HEK293 (cell line): ENCODE data around the gene SF3B2.

Experiments
- CTCF ChIA-PET: fragments of 350-600 bp; formaldehyde crosslinking; extraction: SDS; loops from one replicate; lab custom pipeline; 2021; ENCODE audit warnings: antibody characterized with exemption; lab: Yijun Ruan, JAX
- POLR2A ChIA-PET: fragments of 300-600 bp; formaldehyde crosslinking; extraction: SDS; loops from one replicate; lab custom pipeline; 2020; ENCODE audit warnings: antibody characterized with exemption, inconsistent platforms; lab: Yijun Ruan, JAX
- H3K27ac ChIP-seq: fragments of 200-500 bp; sonication (Bioruptor generic); 2 replicates; pipeline ENCODE4 v1.5.1; 2014; ENCODE audit warnings: low read depth, low read length, control low read depth, inconsistent platforms; ENCODE audit errors: extremely low read depth
- H3K36me3 ChIP-seq, 2 experiments: fragments of 200-500 bp in 1 of 2; sonication (Bioruptor generic) in 1 of 2; 1 replicate in 1 of 2; 2 replicates in 1 of 2; pipeline ENCODE4 v1.5.1; 2014 to 2017; ENCODE audit warnings: inconsistent platforms in 2 of 2, low read length in 2 of 2; ENCODE audit not compliant: control insufficient read depth in 2 of 2, insufficient read depth in 1 of 2
- H3K4me1 ChIP-seq: fragments of 200-500 bp; sonication (Bioruptor generic); 2 replicates; pipeline ENCODE4 v1.5.1; 2014; ENCODE audit warnings: mild to moderate bottlenecking, low read length, inconsistent platforms; ENCODE audit not compliant: control insufficient read depth, insufficient read depth
- H3K4me3 ChIP-seq: 2 replicates; pipeline ENCODE4 v1.5.1; 2011; ENCODE audit warnings: low read depth, mild to moderate bottlenecking, control low read depth, low read length, moderate library complexity
- H3K9me3 ChIP-seq: fragments of 200-500 bp; sonication (Bioruptor generic); 2 replicates; pipeline ENCODE4 v1.5.1; 2014; ENCODE audit warnings: low read depth, low read length, inconsistent platforms; ENCODE audit not compliant: control insufficient read depth, insufficient read depth
- KLF16 ChIP-seq: fragments of 450-650 bp; formaldehyde crosslinking; IDR thresholded peaks from 2 replicates; pipeline ENCODE4 v1.5.1; 2017; ENCODE audit warnings: missing biosample characterization, missing genetic modification characterization
- MZF1 ChIP-seq: fragments of 450-650 bp; formaldehyde crosslinking; IDR thresholded peaks from 2 replicates; pipeline ENCODE4 v1.5.1; 2017; ENCODE audit warnings: missing biosample characterization, missing genetic modification characterization, borderline replicate concordance
- OSR2 ChIP-seq: fragments of 450-650 bp; formaldehyde crosslinking; IDR thresholded peaks from 2 replicates; pipeline ENCODE4 v1.5.1; 2016; ENCODE audit warnings: missing biosample characterization, missing genetic modification characterization
- OVOL3 ChIP-seq: fragments of 450-650 bp; formaldehyde crosslinking; IDR thresholded peaks from 2 replicates; pipeline ENCODE4 v1.5.1; 2016; ENCODE audit warnings: missing biosample characterization, missing genetic modification characterization
- PRDM1 ChIP-seq: fragments of 450-650 bp; formaldehyde crosslinking; IDR thresholded peaks from 2 replicates; pipeline ENCODE4; 2016; ENCODE audit warnings: missing biosample characterization, missing genetic modification characterization
- REPIN1 ChIP-seq: fragments of 450-650 bp; formaldehyde crosslinking; IDR thresholded peaks from 2 replicates; pipeline ENCODE4 v1.5.1; 2017; ENCODE audit warnings: missing biosample characterization, missing genetic modification characterization, low read depth
- ZFHX2 ChIP-seq: fragments of 450-650 bp; formaldehyde crosslinking; conservative IDR thresholded peaks from 2 replicates; pipeline ENCODE4 v1.5.1; 2016; ENCODE audit warnings: missing biosample characterization, missing genetic modification characterization
- ZNF10 ChIP-seq: fragments of 450-650 bp; formaldehyde crosslinking; IDR thresholded peaks from 2 replicates; pipeline ENCODE4 v1.5.1; 2017; ENCODE audit warnings: missing biosample characterization, missing genetic modification characterization
- ZNF112 ChIP-seq: fragments of 450-650 bp; formaldehyde crosslinking; IDR thresholded peaks from 2 replicates; pipeline ENCODE4 v1.5.0; 2017; ENCODE audit warnings: missing biosample characterization, missing genetic modification characterization
- ZNF114 ChIP-seq: fragments of 450-650 bp; formaldehyde crosslinking; IDR thresholded peaks from 2 replicates; pipeline ENCODE4 v1.5.0; 2017; ENCODE audit warnings: missing biosample characterization, missing genetic modification characterization
- ZNF138 ChIP-seq: fragments of 450-650 bp; formaldehyde crosslinking; IDR thresholded peaks from 2 replicates; pipeline ENCODE4 v1.5.1; 2016; ENCODE audit warnings: missing biosample characterization, missing genetic modification characterization, borderline replicate concordance
- ZNF169 ChIP-seq: fragments of 450-650 bp; formaldehyde crosslinking; IDR thresholded peaks from 2 replicates; pipeline ENCODE4 v1.5.1; 2016; ENCODE audit warnings: missing biosample characterization, missing genetic modification characterization
- ZNF174 ChIP-seq: fragments of 450-650 bp; formaldehyde crosslinking; IDR thresholded peaks from 2 replicates; pipeline ENCODE4 v1.5.0; 2017; ENCODE audit warnings: missing biosample characterization, mild to moderate bottlenecking, missing genetic modification characterization
- ZNF202 ChIP-seq: fragments of 450-650 bp; formaldehyde crosslinking; IDR thresholded peaks from 2 replicates; pipeline ENCODE4 v1.5.1; 2016; ENCODE audit warnings: missing biosample characterization, missing genetic modification characterization, borderline replicate concordance
- ZNF214 ChIP-seq: fragments of 450-650 bp; formaldehyde crosslinking; IDR thresholded peaks from 2 replicates; pipeline ENCODE4 v1.5.1; 2017; ENCODE audit warnings: missing biosample characterization, mild to moderate bottlenecking, missing genetic modification characterization, borderline replicate concordance
- ZNF23 ChIP-seq: fragments of 450-650 bp; formaldehyde crosslinking; IDR thresholded peaks from 2 replicates; pipeline ENCODE4 v1.5.1; 2016; ENCODE audit warnings: missing biosample characterization, missing genetic modification characterization, borderline replicate concordance
- ZNF239 ChIP-seq: fragments of 450-650 bp; formaldehyde crosslinking; IDR thresholded peaks from 2 replicates; pipeline ENCODE4 v1.5.1; 2016; ENCODE audit warnings: missing biosample characterization, missing genetic modification characterization
- ZNF354C ChIP-seq: fragments of 450-650 bp; formaldehyde crosslinking; IDR thresholded peaks from 2 replicates; pipeline ENCODE4 v1.5.1; 2016; ENCODE audit warnings: missing biosample characterization, missing genetic modification characterization, low read depth, borderline replicate concordance
- ZNF404 ChIP-seq: fragments of 450-650 bp; formaldehyde crosslinking; IDR thresholded peaks from 2 replicates; pipeline ENCODE4 v1.5.1; 2017; ENCODE audit warnings: missing biosample characterization, missing genetic modification characterization
- ZNF510 ChIP-seq: fragments of 450-650 bp; formaldehyde crosslinking; IDR thresholded peaks from 2 replicates; pipeline ENCODE4 v1.5.1; 2018; ENCODE audit warnings: mild to moderate bottlenecking, missing genetic modification characterization, missing biosample characterization; ENCODE audit not compliant: insufficient replicate concordance
- ZNF549 ChIP-seq: fragments of 450-650 bp; IDR thresholded peaks from 2 replicates; pipeline ENCODE4 v1.5.1; 2018; ENCODE audit warnings: missing biosample characterization, missing genetic modification characterization, mild to moderate bottlenecking, inconsistent platforms, moderate library complexity
- ZNF624 ChIP-seq: fragments of 450-650 bp; formaldehyde crosslinking; IDR thresholded peaks from 2 replicates; pipeline ENCODE4 v1.5.1; 2017; ENCODE audit warnings: missing biosample characterization, missing genetic modification characterization
- ZNF626 ChIP-seq: fragments of 450-650 bp; sonication (Bioruptor Pico); formaldehyde crosslinking; IDR thresholded peaks from 2 replicates; pipeline ENCODE4 v1.5.1; 2018; ENCODE audit warnings: missing biosample characterization, missing genetic modification characterization, inconsistent platforms
- ZNF701 ChIP-seq: fragments of 450-650 bp; formaldehyde crosslinking; IDR thresholded peaks from 2 replicates; pipeline ENCODE4 v1.5.1; 2016; ENCODE audit warnings: missing biosample characterization, missing genetic modification characterization
- ZNF707 ChIP-seq: fragments of 450-650 bp; formaldehyde crosslinking; IDR thresholded peaks from 2 replicates; pipeline ENCODE4 v1.5.1; 2016; ENCODE audit warnings: missing biosample characterization, missing genetic modification characterization
- ZNF76 ChIP-seq: fragments of 450-650 bp; formaldehyde crosslinking; IDR thresholded peaks from 2 replicates; pipeline ENCODE4; 2016; ENCODE audit warnings: low read depth, missing biosample characterization, missing genetic modification characterization, borderline replicate concordance
- ZNF776 ChIP-seq: fragments of 450-650 bp; formaldehyde crosslinking; IDR thresholded peaks from 2 replicates; pipeline ENCODE4 v1.5.0; 2017; ENCODE audit warnings: missing biosample characterization, missing genetic modification characterization, borderline replicate concordance
- ZNF792 ChIP-seq: fragments of 450-650 bp; formaldehyde crosslinking; IDR thresholded peaks from 2 replicates; pipeline ENCODE4 v1.5.1; 2016; ENCODE audit warnings: missing biosample characterization, missing genetic modification characterization
- ZNF843 ChIP-seq: fragments of 450-650 bp; formaldehyde crosslinking; IDR thresholded peaks from 2 replicates; pipeline ENCODE4 v1.5.1; 2016; ENCODE audit warnings: missing biosample characterization, missing genetic modification characterization
- ZSCAN16 ChIP-seq: fragments of 450-650 bp; formaldehyde crosslinking; IDR thresholded peaks from 2 replicates; pipeline ENCODE4 v1.5.1; 2016; ENCODE audit warnings: missing biosample characterization, missing genetic modification characterization
- TF ChIP-seq, protein P1 (sequence below): fragments of 450-650 bp; formaldehyde crosslinking; IDR thresholded peaks from 2 replicates; pipeline ENCODE4 v1.5.1; 2016; ENCODE audit warnings: missing biosample characterization, missing genetic modification characterization
- TF ChIP-seq, protein P2 (sequence below): fragments of 450-650 bp; formaldehyde crosslinking; IDR thresholded peaks from 2 replicates; pipeline ENCODE4 v1.5.1; 2016; ENCODE audit warnings: missing biosample characterization, missing genetic modification characterization
- TF ChIP-seq, protein P3 (sequence below): fragments of 450-650 bp; formaldehyde crosslinking; IDR thresholded peaks from 2 replicates; pipeline ENCODE4 v1.5.1; 2016; ENCODE audit warnings: missing biosample characterization, missing genetic modification characterization
- TF ChIP-seq, protein P4 (sequence below): fragments of 450-650 bp; formaldehyde crosslinking; IDR thresholded peaks from 2 replicates; pipeline ENCODE4 v1.5.1; 2016; ENCODE audit warnings: missing biosample characterization, missing genetic modification characterization
- TF ChIP-seq, protein P5 (sequence below): fragments of 450-650 bp; formaldehyde crosslinking; IDR thresholded peaks from 2 replicates; pipeline ENCODE4 v1.5.1; 2016; ENCODE audit warnings: missing biosample characterization, missing genetic modification characterization

Gene SF3B2

DNA sequence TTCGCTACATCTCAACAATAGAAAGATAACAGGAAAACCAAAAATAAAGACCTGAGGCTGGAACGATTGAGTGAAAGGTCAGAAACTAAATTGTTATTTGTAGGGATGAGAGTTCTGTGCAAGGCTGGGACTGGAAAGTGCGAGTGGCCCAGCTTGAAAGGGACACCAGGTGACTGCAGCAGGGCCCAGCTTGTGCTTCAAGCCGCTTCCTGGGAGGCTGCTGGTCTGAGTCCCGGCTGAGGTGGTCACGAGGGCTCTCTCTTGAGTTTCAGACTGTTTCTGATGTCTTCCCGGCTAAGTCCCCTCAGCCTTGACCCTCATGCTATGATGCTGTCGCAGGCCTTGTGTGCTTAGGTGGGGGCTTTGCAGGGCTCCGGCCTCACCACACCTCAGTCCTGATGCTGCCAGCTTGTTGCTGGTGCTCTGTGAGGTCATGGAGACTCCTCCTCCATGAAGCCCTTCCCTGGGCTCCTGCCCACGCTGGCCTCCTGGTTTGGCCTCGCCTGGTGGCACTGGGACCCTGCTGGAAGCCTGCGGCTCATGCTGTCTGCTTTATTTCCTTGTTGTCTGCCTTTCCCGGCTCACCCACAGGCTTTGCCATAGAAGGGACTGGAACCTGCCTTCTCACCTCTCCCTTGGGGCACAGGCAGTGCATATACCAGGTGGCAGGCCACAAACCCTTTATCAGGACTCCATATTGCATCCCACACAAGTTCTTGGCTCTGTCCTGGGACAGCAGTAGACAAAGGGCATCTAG is 45.9 kb upstream of the SF3B2 start:
- CTCF ChIA-PET, result interaction anchor here (2.2 kb wide), 1 partner anchor 16 kb away, joined by 11 read pairs; no protein-coding TSS in a partner anchor

DNA sequence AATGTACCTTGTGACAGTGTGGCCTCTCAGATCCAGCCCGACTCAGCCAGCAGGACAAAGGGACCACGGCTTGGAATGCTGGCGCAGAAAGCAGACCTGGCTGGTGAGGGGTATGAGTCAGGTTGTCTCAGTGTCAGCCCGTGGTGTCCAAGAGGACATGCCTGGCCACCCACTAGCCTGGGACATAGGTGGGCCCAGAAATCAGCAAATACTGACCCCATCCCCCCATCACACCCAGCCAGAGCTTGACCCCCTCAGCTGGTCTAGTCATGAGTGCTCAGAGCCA is 45.3 kb upstream of the SF3B2 start:
- Histone ChIP-seq H3K4me1 (no peaks in the 10 kb centered on the region), H3K4me3 (no peak overlapping the region), H3K27ac (no peak overlapping the region), H3K36me3 (peaks cover 0 to 31% of the 10 kb centered on the region in 2 experiments; a peak in 1 of 3 replicates), H3K9me3 (no peaks in the 10 kb centered on the region)
- POLR2A ChIA-PET, result no interaction called here
- CTCF ChIA-PET, result interaction anchor here (0.6 to 2.2 kb wide), 3 partner anchors 16 to 174 kb away, joined by 3 to 11 read pairs (median 3); no protein-coding TSS in a partner anchor
- TF ChIP-seq ZNF843 (no peak), ZNF114 (no peak), REPIN1 (no peak), ZNF138 (tag by site-specific recombination) (no peak), ZNF792 (tag by site-specific recombination) (no peak), ZNF776 (no peak), ZNF626 (tag by site-specific recombination) (no peak), ZNF169 (tag by site-specific recombination) (no peak), PRDM1 (tag by site-specific recombination) (no peak), ZNF510 (tag by site-specific recombination) (no peak), ZNF112 (tag by site-specific recombination) (no peak), ZNF404 (tag by site-specific recombination) (no peak), ZNF174 (tag by site-specific recombination) (no peak), ZSCAN16 (no peak)
- TF ChIP-seq, protein P1, sequence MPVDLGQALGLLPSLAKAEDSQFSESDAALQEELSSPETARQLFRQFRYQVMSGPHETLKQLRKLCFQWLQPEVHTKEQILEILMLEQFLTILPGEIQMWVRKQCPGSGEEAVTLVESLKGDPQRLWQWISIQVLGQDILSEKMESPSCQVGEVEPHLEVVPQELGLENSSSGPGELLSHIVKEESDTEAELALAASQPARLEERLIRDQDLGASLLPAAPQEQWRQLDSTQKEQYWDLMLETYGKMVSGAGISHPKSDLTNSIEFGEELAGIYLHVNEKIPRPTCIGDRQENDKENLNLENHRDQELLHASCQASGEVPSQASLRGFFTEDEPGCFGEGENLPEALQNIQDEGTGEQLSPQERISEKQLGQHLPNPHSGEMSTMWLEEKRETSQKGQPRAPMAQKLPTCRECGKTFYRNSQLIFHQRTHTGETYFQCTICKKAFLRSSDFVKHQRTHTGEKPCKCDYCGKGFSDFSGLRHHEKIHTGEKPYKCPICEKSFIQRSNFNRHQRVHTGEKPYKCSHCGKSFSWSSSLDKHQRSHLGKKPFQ (tag by site-specific recombination), result no peak
- TF ChIP-seq, protein P2, sequence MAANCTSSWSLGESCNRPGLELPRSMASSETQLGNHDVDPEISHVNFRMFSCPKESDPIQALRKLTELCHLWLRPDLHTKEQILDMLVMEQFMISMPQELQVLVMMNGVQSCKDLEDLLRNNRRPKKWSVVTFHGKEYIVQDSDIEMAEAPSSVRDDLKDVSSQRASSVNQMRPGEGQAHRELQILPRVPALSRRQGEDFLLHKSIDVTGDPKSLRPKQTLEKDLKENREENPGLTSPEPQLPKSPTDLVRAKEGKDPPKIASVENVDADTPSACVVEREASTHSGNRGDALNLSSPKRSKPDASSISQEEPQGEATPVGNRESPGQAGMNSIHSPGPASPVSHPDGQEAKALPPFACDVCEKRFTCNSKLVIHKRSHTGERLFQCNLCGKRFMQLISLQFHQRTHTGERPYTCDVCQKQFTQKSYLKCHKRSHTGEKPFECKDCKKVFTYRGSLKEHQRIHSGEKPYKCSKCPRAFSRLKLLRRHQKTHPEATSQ (tag by site-specific recombination), result no peak
- TF ChIP-seq, protein P3, sequence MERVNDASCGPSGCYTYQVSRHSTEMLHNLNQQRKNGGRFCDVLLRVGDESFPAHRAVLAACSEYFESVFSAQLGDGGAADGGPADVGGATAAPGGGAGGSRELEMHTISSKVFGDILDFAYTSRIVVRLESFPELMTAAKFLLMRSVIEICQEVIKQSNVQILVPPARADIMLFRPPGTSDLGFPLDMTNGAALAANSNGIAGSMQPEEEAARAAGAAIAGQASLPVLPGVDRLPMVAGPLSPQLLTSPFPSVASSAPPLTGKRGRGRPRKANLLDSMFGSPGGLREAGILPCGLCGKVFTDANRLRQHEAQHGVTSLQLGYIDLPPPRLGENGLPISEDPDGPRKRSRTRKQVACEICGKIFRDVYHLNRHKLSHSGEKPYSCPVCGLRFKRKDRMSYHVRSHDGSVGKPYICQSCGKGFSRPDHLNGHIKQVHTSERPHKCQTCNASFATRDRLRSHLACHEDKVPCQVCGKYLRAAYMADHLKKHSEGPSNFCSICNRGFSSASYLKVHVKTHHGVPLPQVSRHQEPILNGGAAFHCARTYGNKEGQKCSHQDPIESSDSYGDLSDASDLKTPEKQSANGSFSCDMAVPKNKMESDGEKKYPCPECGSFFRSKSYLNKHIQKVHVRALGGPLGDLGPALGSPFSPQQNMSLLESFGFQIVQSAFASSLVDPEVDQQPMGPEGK, result no peak

More for the DNA sequence above, 45.9 kb upstream of the SF3B2 start:
- TF ChIP-seq ZNF701 (tag by site-specific recombination), result no peak
- no peak for TF ChIP-seq OVOL3 (tag by site-specific recombination)
- TF ChIP-seq, protein P4, sequence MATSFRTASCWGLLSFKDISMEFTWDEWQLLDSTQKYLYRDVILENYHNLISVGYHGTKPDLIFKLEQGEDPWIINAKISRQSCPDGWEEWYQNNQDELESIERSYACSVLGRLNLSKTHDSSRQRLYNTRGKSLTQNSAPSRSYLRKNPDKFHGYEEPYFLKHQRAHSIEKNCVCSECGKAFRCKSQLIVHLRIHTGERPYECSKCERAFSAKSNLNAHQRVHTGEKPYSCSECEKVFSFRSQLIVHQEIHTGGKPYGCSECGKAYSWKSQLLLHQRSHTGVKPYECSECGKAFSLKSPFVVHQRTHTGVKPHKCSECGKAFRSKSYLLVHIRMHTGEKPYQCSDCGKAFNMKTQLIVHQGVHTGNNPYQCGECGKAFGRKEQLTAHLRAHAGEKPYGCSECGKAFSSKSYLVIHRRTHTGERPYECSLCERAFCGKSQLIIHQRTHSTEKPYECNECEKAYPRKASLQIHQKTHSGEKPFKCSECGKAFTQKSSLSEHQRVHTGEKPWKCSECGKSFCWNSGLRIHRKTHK, result no peak
- TF ChIP-seq ZNF10 (tag by site-specific recombination), result no peak
- TF ChIP-seq ZNF23 (tag by site-specific recombination), result no peak
- no peak for TF ChIP-seq ZNF354C (tag by site-specific recombination)
- no peak for TF ChIP-seq ZNF76 (tag by site-specific recombination)
- TF ChIP-seq OSR2 (tag by site-specific recombination), result no peak
- no peak for TF ChIP-seq ZNF792 (tag by site-specific recombination)
- no peak for TF ChIP-seq KLF16 (tag by site-specific recombination)
- no peak for TF ChIP-seq MZF1 (tag by site-specific recombination)
- no peak for TF ChIP-seq ZNF112 (tag by site-specific recombination)
- no peak for TF ChIP-seq ZNF202
- TF ChIP-seq, protein P5, sequence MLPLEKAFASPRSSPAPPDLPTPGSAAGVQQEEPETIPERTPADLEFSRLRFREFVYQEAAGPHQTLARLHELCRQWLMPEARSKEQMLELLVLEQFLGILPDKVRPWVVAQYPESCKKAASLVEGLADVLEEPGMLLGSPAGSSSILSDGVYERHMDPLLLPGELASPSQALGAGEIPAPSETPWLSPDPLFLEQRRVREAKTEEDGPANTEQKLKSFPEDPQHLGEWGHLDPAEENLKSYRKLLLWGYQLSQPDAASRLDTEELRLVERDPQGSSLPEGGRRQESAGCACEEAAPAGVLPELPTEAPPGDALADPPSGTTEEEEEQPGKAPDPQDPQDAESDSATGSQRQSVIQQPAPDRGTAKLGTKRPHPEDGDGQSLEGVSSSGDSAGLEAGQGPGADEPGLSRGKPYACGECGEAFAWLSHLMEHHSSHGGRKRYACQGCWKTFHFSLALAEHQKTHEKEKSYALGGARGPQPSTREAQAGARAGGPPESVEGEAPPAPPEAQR (tag by site-specific recombination), result no peak
- no peak for TF ChIP-seq ZNF239
- no peak for TF ChIP-seq ZNF549 (tag by site-specific recombination)
- no peak for TF ChIP-seq ZNF214 (tag by site-specific recombination)
- TF ChIP-seq ZNF707 (tag by site-specific recombination), result no peak
- TF ChIP-seq ZNF624, result no peak
- no peak for TF ChIP-seq ZFHX2 (tag by site-specific recombination)
- H3K27ac ChIP-seq, result no peak overlapping the region
- POLR2A ChIA-PET, result no interaction called here
- H3K36me3 ChIP-seq, result peaks cover 0 to 31% of the 10 kb centered on the region in 2 experiments; a peak in 1 of 3 replicates
- no peaks in the 10 kb centered on the region for H3K4me1 ChIP-seq
- H3K9me3 ChIP-seq, result no peaks in the 10 kb centered on the region
- no peak overlapping the region for H3K4me3 ChIP-seq
